GM21576 (cell line): ENCODE data around the gene CALCOCO2.
"Not testable (repeated sequence)": the region's sequence is repeated elsewhere in the genome, so short reads cannot be mapped to it uniquely, and the experiment has no call there.

Source experiments
- ATAC-seq: cut with Tn5 transposase; IDR thresholded peaks from one replicate; pipeline ENCODE4 v1.9.1; 2021; ENCODE audit warnings: mild to moderate bottlenecking, moderate library complexity; ENCODE audit not compliant: unreplicated experiment

CALCOCO2 gene, protein sequence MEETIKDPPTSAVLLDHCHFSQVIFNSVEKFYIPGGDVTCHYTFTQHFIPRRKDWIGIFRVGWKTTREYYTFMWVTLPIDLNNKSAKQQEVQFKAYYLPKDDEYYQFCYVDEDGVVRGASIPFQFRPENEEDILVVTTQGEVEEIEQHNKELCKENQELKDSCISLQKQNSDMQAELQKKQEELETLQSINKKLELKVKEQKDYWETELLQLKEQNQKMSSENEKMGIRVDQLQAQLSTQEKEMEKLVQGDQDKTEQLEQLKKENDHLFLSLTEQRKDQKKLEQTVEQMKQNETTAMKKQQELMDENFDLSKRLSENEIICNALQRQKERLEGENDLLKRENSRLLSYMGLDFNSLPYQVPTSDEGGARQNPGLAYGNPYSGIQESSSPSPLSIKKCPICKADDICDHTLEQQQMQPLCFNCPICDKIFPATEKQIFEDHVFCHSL

DNA sequence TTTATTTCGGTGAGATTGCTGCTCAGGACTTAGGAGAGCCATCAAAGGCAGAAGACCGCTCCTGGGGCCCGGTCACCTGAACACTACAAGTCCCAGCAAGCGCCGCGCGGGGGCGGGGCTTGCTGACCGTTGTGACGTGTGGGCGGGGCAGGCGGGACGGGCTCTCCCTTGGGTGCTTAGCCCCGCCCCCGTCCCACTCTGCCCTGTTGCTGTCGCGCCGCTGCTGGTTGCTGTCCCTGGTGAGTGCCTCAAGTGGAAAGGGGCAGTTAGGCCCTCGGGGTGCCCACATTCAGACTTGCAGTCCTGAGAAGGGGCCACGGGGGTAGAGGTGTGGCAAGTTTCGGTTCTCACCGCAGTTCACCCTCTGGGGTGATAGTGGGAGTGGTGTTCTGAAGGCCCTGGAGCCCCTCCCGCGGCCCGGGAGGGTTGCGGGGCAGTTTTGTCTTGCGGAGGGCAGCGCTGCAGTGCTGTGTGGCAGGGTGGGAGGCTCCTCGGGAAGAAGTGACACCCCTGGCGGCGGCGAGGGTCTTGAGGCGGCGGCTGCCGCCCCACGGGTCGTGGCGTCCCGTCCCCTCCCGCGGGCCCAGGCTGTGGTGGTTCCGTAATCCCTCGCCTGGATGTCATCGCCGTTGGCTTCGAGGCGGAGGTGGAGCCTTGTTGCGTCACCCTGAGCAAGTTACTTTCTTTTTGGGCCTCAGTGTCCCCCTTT is at the start of gene CALCOCO2:
Gene CALCOCO2, plus strand, starts transcription at position 196 of the 709 bp plus-strand sequence. CDS start 10,673 bp downstream, outside the sequence.
- ATAC-seq: peak; percentile 79

DNA sequence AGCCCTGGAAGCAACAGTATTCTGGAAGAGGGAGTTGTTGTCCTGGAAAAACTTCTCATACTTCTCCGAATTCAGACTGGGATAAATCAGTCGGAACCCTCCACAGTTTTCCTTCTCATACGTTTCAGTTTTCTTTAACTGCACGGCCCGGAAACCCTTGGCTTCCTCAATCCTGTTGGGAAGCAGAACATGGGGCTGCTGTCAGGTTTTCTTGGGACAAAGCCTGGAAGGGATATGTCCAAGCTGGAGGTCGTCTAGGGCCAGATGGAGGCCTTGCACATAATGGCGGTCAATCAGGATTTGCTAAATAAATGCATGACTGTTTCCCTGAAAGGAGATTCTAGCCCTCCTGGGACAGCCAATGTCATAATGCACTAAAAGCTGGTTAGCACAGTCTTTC is 43.0 kb upstream of the CALCOCO2 start:
- ATAC-seq: no peak

DNA sequence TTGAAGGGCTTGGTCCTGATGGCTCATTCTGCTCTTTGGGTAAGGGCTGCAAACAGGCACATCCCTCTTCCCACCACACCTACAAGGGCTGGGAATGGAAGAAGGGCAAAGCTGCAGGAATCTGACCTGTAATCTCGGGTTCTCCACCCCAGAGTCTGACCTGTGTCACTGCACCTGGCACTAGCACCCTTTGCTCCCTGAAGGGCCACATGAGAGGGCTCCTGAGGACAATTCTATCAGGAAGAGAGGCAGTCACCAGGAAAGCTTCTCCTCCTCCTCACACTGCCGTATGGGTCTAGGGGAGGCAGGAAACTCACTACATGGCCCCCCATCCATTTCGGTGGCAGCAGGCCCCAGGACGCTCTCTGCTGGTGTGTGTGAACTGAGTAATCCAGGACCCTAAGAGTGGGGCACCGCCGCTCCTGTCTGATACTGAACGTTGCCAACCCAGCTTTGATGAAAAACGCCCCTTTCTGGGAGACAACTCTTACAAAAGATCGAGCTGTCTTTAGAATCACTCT is 40.2 kb upstream of the CALCOCO2 start:
- ATAC-seq: no peak

DNA sequence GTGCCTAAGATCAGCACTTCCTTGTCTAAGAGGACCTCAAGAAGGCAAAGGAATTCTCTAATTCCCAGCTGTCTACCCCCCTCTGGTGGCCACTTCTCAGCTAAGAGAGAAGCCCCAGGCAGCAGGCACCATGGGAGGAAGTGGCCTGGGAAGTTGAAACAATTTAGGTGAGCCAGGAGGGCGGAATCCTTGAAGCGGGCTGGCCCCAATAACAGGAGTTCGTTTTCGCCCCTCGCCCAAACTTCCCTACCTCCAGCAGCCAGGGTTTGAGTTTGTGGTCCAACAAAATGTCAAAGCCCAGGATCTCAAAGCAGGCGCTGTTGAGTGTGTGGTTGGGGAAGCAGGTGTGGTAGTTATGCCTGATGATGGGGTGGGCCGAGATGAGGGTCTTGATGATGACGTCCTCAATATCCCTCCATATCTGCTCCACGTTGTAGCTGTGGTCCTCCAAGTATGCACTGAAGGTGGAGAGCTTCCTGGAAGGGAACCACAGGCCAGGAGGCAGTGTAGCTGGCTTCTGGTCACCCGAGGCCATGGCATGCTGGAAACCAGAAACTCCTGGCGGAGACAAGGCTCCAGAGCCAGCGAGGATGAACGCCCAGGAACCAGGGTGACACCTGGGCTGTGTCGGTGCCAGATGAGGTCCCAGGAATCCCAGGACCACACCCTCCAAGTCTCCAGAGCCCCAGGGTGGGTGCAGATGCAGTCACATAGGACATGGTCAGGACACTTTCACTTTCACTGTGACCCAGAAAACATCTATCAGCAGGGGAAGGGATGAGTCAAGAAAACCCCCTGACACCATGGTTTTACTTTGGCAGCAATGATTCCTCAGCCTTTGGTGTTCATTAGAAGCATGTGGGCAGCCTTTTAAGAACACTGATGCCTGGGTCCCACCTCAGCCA is 39.5 kb upstream of the CALCOCO2 start:
- no peak for ATAC-seq

DNA sequence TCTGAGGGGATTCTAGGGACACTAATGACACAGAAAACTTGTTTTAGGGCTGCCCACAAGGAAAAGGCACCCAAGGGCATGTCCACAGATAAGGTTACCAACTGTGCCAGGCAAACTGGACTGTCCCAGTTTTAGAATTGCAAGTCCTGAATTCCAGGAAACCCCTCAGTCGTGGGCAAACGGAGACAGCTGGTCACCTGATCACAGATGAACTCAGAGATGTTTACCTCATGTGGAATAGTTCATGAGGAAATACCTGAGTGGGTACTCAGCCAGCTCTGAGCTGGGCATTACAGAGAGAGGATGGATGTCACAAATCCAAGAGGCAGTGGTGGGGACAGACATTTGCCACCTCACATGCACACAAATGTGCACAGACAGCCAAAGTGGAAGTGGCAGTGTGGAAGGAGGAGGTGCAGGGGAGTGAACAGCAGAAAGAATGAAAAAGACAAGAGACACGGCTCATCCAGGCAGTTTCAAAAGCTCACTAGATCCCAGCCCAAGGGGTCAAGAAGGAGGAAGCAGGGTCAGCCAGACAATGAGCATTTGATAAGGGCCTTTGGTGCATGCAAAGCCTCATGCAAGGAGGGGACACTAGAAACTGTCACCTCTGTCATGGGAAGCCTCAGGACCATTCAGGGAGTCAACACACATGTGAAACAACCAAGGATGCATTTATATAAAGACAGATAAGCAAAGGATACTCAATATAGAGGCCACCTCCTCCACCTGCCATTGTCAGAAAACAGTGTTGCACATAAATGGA is 38.6 kb upstream of the CALCOCO2 start:
- ATAC-seq: no peak

DNA sequence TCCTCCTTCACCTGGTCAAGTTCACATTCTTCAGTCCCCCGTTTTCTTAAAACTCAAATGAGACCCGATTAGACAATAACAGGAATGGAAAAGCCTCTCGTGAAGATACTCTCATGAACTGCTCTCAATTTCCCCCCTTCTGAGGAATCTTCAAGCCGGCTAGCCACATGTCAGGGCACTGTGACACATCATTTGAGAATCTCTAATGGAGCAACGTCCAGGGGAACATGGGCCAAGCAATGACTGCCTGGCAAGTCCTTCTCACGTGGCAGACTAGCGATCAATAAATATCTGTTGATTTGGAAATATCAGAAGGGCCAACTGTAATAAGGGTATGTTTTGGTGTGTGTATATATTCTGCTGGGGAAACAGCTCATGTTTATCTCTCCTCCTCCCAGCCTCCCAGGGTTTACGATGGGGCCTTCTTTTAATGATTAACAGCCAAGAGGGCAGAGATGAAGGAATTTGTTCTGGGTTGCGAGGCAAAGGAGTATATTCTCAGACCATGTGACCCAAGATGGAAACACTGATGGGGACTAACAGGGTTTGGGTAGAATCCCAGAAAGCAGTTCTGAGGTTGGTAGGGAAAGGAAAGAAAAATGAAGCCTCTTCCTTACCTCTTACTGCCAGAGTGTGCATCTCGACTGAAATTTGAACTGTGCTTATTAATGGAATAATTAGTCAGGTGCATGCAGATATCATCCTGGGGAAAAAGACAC is 35.2 kb upstream of the CALCOCO2 start:
- no peak for ATAC-seq

DNA sequence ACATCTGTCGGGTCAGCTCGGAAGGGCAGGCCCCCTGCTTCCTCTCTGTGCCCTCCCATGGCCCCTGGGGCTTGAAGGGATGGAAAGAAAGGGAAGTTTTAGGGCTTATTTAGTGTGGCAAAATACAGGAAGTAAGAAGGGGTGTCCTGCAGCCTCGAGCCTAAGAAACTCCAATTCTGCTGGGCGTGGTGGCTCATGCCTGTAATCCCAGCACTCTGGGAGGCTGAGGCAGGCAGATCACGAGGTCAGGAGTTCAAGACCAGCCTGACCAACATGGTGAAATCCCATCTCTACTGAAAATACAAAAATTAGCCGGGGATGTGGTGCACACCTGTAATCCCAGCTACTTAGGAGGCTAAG is 34.7 kb upstream of the CALCOCO2 start:
- not testable (repeated sequence) for ATAC-seq

DNA sequence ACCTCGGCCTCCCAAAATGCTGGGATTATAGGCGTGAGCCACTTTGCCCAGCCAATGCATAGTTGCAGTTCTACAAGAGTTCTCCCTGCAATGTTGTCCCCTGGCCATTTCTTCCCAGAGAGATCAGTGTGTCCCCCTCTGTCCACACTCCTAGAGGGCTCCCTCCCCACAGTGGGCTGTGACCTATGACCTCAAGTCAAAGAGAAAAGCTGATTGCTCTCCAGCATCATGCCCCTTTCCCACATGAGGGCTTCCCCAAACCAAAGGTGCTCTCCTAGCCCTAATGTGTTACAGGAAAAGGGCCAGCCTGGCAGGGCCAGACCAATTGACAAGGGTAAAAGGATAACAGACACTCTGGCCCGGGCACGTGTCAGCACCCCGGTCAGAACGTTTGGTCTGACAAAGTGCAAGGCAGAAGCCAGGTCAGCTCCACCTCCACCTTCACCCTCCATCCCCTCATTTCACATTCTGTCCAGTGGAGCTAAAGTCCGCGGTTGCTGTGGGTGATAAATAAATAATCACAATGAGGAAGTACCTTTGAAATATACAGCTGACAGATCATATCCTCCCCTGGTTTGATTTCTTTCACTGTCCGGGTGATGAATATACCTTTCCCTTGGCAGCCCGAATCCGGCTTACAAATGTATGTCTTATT is 31.6 kb upstream of the CALCOCO2 start:
- no peak for ATAC-seq

DNA sequence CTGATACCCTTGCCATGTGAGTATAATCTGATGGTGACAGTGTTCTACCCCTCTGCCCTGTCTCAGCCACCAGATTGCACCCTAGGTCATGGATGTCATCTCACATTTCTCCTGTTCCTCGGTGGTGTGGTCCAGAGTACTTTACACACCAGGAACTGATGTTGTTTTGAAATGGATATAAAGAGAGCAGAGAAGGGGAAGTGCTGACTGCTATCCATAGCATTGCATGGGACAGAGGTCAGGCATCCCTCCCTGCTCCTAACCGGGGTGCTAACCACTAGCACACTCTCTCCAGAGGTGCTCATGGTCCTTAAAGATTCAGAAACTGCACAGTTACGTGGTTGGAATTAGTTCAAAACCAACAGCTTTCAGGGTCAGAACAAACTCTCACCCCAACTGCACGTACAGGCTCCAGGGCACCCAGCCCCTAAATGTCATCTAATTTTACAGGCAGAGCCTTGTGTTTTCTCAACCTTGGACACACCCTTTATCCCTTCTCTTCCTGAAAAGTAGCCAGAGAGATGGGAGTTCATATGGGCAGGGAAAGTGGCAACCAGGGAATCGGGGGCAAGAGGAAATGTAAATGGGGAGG is 30.1 kb upstream of the CALCOCO2 start:
- no peak for ATAC-seq

DNA sequence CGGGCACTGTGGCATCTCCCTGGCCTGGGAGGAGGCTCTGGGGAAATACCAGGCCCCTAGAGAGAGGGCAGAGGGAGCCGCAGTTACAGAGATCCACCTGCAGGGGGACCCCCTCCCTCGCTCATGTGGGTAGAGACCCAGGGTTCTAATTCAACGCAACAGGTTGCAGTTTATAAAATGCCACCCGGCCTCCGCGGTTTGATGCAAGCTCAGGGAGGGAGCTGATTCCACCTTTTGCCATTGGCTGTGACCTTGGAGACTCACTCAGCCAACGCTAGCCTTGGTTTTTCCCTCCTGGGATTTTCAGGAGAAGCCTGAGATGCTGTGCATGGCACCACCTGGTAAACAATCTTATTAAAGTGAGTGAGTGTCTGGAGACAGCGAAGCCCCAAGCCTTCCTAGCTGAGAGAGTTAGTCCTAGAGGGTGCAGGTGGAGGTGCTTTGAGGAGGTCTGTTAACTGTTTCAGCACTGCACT is 25.9 kb upstream of the CALCOCO2 start:
- ATAC-seq: no peak

DNA sequence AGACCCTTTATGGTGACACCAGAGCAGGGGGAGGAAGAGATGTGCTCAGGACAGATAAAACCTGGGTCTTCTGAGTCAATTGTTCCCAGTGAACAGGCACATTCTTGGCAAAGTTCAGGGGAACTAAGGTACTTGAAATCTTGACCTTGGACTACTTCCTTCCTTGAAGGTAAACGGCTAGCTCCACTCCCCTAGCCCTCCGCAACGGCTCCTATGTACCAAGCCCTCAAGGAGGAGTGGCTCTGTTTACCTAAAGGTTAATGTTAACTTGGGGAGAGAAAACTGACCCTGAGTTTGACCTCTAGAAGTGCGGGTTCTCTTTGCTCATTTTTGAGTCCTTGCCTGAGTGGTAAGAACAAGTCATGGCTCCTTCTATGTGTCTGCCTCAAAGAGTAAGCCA is 21.7 kb upstream of the CALCOCO2 start:
- ATAC-seq: no peak

DNA sequence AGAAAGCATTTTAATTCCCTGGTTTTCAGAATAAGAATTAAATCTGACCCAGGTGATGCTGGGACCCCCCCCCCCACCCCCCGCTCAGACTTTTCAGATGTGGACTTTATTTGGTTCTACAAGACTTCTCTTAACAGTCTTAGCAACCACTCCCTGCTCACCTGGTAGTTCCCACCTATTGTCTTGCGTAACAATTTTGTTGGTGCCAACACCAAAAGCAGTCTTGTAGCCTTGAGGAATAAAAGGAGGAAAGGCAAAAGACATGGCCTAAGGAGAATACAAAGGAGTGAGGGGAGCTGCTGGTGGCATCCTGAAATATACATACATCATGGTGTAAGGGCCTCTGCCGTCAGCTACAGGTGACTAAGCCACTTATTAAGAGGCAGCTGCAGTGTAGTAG is 18.8 kb upstream of the CALCOCO2 start:
- no peak for ATAC-seq

DNA sequence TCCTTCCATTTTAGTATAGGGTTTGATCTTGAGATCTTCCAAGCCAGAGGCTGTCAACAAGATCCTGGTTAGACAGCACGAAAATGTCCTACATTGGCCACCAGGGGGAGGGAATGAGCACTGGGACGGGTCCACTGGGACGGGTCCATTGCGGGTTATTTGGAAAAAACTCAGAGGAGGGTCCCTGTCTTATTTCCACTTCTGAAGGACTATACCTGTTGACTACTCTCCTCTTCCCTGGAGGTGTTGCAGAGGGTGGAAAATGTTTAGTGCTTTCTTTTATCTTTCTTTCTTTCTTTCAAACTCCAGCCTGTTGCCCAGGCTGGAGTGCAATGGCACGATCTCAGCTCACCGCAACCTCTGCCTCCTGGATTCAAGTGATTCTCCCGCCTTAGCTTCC is 16.3 kb upstream of the CALCOCO2 start:
- no peak for ATAC-seq

DNA sequence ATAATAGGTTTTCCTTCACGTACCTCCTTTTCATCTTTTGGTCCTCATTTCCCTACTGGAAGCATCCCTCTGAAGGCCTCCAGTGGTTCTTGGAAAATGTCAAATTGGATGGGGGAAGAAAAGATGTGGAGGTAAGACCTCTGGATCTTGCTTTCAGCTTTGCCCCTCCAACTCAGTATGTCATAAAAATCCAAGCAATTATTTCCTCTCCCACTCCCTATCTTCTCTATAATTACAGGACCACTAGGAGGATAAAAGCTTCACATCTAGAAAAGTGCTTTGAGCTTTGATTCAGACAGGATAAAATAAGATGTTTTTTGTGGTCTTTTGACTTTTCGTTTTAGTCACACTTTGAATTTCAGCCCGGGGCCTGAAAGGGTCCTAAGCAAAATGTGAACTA is 15.5 kb upstream of the CALCOCO2 start:
- ATAC-seq: no peak

DNA sequence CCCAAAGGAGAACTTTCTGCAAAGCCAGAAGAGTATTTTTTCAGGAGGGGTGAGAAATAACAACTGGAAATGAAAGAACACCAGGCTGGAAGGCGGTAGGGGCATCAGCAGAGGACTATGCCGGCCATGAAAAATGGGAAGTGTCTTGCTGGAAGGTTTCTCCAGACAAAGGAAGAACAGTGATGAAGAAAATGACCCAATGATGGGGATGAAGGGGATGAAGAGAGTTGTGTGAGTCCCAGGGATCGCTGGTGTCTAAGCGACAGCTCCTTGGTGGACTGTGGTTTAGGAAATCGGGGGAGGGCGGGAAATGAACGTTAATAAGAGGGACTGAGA is 14.4 kb upstream of the CALCOCO2 start:
- no peak for ATAC-seq

DNA sequence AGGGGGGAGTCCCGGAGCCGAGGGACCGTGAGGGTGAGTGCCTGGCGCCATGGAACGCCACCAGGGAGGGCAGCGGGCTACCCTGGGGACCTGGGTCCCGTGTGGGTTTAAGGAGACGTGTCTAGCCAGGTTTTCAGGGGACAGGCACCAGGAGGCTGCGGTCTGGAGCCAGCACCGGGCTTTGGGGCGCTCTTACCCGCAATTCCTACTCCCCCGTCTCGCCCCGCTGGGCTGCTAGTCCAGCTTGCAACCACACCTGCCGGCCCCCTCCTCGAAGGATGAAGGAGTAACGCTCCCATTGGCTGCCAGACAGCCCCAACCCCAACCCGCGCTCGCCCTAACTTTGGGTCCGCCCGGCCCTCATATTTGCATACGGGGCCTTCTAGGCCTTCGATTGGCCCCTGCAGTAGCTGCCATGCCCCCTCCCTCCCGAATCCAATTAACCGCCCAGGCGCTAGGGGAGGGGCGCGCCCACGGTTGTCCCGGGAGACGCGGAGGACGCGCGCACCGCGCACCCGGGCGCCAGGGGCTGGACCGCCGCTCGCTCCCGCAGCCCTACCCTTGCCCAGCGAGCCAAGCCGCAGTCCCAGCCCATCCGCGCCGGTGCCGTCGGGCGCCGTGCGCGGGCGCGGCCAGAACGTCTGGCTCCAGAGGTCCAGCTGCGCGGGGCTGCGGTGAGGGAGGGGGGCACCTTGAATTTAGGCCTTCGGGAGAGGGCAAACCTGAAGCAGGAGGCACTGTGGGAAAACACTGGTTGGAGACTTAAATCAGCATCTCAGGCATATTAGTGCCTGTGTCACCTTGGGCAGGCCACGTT is 13.9 kb upstream of the CALCOCO2 start, which contains the start of gene TTLL6:
Gene TTLL6, minus strand, starts transcription at position 456 of the 817 bp plus-strand sequence. Its CDS starts 157 bp downstream, at position 299.
- no peak for ATAC-seq

DNA sequence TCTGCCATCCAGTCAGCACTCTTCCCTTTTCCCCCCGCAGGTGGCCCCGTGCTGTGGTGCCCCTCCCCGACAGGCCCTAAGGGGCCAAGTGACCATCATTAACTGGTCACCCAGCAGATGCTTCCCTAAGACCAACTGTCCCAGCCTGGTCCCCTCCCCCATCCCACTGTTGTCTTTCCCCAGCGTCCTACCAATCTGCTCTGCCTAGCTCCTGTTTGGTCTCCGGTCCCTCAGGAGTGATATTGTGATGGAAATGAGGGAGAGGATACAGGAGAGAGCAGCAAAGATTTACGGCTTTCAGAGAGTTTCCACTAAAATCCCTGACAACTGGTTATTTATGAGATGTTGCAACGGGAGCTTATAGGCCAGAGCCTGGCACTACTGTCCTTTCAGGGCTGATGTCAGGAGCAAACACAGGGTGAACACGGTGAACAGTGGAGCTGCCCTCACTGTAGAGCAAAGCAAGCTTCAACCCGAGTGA is 12.4 kb upstream of the CALCOCO2 start:
- ATAC-seq: no peak

DNA sequence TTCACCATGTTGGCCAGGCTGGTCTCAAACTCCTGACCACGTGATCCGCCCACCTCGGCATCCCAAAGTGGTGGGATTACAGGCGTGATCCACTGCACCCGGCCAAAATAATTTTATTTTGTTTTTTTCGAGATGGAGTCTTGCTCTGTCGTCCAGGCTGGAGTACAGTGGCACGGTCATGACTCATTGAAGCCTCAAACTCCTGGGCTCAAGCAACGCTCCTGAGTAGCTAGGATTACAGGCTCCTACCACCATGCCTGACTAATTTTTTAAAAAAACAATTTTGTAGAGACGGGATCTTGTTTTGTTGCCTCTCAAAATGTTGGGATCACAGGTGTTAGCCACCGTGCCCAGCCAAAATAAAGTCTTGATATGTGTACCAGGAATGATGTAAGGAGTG is 11.4 kb upstream of the CALCOCO2 start:
- ATAC-seq: no peak
